SK-N-SH (cell line): ENCODE measurements around the gene CNTNAP2. TPM values are rescaled to one million over a fixed set of nuclear protein-coding genes. Genes with fewer than 3 reads are reported as not detected.

ENCODE experiments used
- CTCF ChIA-PET: fragments of 300-600, 350-600 bp; formaldehyde crosslinking; extraction: SDS; loops from one replicate; lab custom pipeline; 2021; lab: Yijun Ruan, JAX
- POLR2A ChIA-PET: fragments of 350-600 bp; sonication (Branson Sonifier 250); formaldehyde crosslinking; extraction: SDS; loops from one replicate; lab custom pipeline; 2020; ENCODE audit warnings: antibody characterized with exemption, inconsistent platforms; lab: Yijun Ruan, JAX
- DNase-seq: peaks from one replicate; pipeline ENCODE4 v3.0.0; 2012
- H2AFZ ChIP-seq: fragments of 200-600 bp; sonication (generic); 2 replicates; pipeline ENCODE4 v1.8.1; 2016; ENCODE audit warnings: antibody characterized with exemption, mild to moderate bottlenecking, low read depth
- H3F3A ChIP-seq: fragments of 200-600 bp; sonication (generic); replicated peaks from 2 replicates; pipeline ENCODE3; 2016; ENCODE audit warnings: antibody characterized with exemption, mild to moderate bottlenecking; ENCODE audit not compliant: insufficient read depth
- H3K27ac ChIP-seq, 2 experiments: fragments of 200-500 bp in 1 of 2; fragments of 200-600 bp in 1 of 2; sonication (Bioruptor generic) in 1 of 2; sonication (generic), shearing (Covaris generic) in 1 of 2; 2 replicates each; pipeline versions ENCODE4 v1.5.1 to v1.6.1; 2014 to 2016; ENCODE audit warnings: low read depth in 2 of 2, inconsistent platforms in 1 of 2, low read length in 1 of 2, mild to moderate bottlenecking in 1 of 2, mixed read lengths in 1 of 2
- H3K27me3 ChIP-seq: fragments of 200-600 bp; sonication (generic), shearing (Covaris generic); 2 replicates; pipeline ENCODE4 v1.6.1; 2016; ENCODE audit warnings: mixed run types; ENCODE audit not compliant: insufficient read depth
- H3K36me3 ChIP-seq, 2 experiments: fragments of 200-500 bp in 1 of 2; fragments of 200-600 bp in 1 of 2; sonication (Bioruptor generic) in 1 of 2; sonication (generic) in 1 of 2; replicated peaks in 1 of 2; 2 replicates each; pipeline versions ENCODE3 to v1.5.1; 2014 to 2016; ENCODE audit warnings: low read length in 1 of 2, mild to moderate bottlenecking in 1 of 2; ENCODE audit not compliant: insufficient read depth in 2 of 2, control insufficient read depth in 1 of 2
- H3K4me1 ChIP-seq, 2 experiments: fragments of 200-500 bp in 1 of 2; fragments of 200-600 bp in 1 of 2; sonication (Bioruptor generic) in 1 of 2; sonication (generic), shearing (Covaris generic) in 1 of 2; 2 replicates each; pipeline versions ENCODE4 v1.5.1 to v1.6.1; 2014 to 2016; ENCODE audit warnings: low read depth in 1 of 2, low read length in 1 of 2, mixed run types in 1 of 2; ENCODE audit not compliant: insufficient read depth in 2 of 2, control insufficient read depth in 1 of 2
- H3K4me2 ChIP-seq: fragments of 200-600 bp; sonication (generic), shearing (Covaris generic); 2 replicates; pipeline ENCODE4 v1.6.1; 2017; ENCODE audit warnings: mixed run types
- H3K4me3 ChIP-seq, 2 experiments: fragments of 200-500 bp in 1 of 2; fragments of 200-600 bp in 1 of 2; sonication (Bioruptor generic) in 1 of 2; sonication (generic), shearing (Covaris generic) in 1 of 2; 2 replicates each; pipeline versions ENCODE4 v1.5.1 to v1.8.1; 2014 to 2016; ENCODE audit warnings: low read depth in 2 of 2, inconsistent platforms in 1 of 2, low read length in 1 of 2, mild to moderate bottlenecking in 1 of 2, mixed read lengths in 1 of 2, moderate library complexity in 1 of 2
- H3K79me2 ChIP-seq: fragments of 200-600 bp; sonication (generic); 2 replicates; pipeline ENCODE4 v1.8.1; 2017; ENCODE audit warnings: mild to moderate bottlenecking; ENCODE audit not compliant: insufficient read depth
- H3K9ac ChIP-seq: fragments of 200-600 bp; sonication (generic); 2 replicates; pipeline ENCODE4 v1.6.1; 2017; ENCODE audit warnings: mixed run types
- H3K9me2 ChIP-seq: fragments of 200-600 bp; sonication (generic); 2 replicates; pipeline ENCODE4 v1.6.1; 2017; ENCODE audit warnings: mixed run types
- H3K9me3 ChIP-seq: fragments of 200-600 bp; sonication (generic); 2 replicates; pipeline ENCODE4 v1.6.1; 2017; ENCODE audit warnings: mixed run types, mild to moderate bottlenecking, moderate library complexity
- H4K20me1 ChIP-seq: fragments of 200-600 bp; sonication (generic); 2 replicates; pipeline ENCODE4 v1.6.1; 2017; ENCODE audit warnings: mild to moderate bottlenecking, mixed run types; ENCODE audit not compliant: insufficient read depth
- EP300 ChIP-seq, 2 experiments: IDR thresholded peaks; 2 replicates each; pipeline versions ENCODE4 v1.4.0 to v1.6.1; 2012; ENCODE audit warnings: borderline replicate concordance in 1 of 2, low read depth in 1 of 2, low read length in 1 of 2
- EZH2phosphoT487 ChIP-seq: fragments of 200-600 bp; sonication (generic); IDR thresholded peaks from 2 replicates; pipeline ENCODE4 v1.6.1; 2017; ENCODE audit warnings: low read depth, mixed run types, mild to moderate bottlenecking, antibody characterized with exemption, moderate library complexity, borderline replicate concordance
- FOXJ3 ChIP-seq: sonication (generic); formaldehyde crosslinking; IDR thresholded peaks from 2 replicates; pipeline ENCODE4 v1.5.1; 2020; ENCODE audit warnings: mild to moderate bottlenecking, missing genetic modification reagents
- FOXM1 ChIP-seq: IDR thresholded peaks from 2 replicates; pipeline ENCODE4 v1.4.0; 2012; ENCODE audit warnings: low read depth, mild to moderate bottlenecking
- GATA2 ChIP-seq: sonication (generic); formaldehyde crosslinking; IDR thresholded peaks from 2 replicates; pipeline ENCODE4 v1.5.0; 2020; ENCODE audit warnings: mild to moderate bottlenecking, missing genetic modification reagents
- JUND ChIP-seq: IDR thresholded peaks from 2 replicates; pipeline ENCODE4 v1.4.0; 2012
- MEF2A ChIP-seq: IDR thresholded peaks from 2 replicates; pipeline ENCODE4 v1.4.0; 2012; ENCODE audit warnings: low read depth, borderline replicate concordance
- MXI1 ChIP-seq: IDR thresholded peaks from 2 replicates; pipeline ENCODE4 v1.6.1; 2012; ENCODE audit warnings: mild to moderate bottlenecking, low read depth, low read length, improper control_type of control experiment
- NFIC ChIP-seq: IDR thresholded peaks from 2 replicates; pipeline ENCODE4 v1.4.0; 2012; ENCODE audit warnings: borderline replicate concordance
- PBX3 ChIP-seq: IDR thresholded peaks from 2 replicates; pipeline ENCODE4; 2012
- POLR2AphosphoS5 ChIP-seq: IDR thresholded peaks from 2 replicates; pipeline ENCODE4 v1.6.1; 2012; ENCODE audit warnings: low read depth, low read length
- RAD21 ChIP-seq: IDR thresholded peaks from 2 replicates; pipeline ENCODE4 v1.6.1; 2012; ENCODE audit warnings: mild to moderate bottlenecking, low read length
- RCOR1 ChIP-seq: fragments of 150-350 bp; IDR thresholded peaks from 2 replicates; pipeline ENCODE4 v1.6.1; 2017; ENCODE audit warnings: antibody characterized with exemption, low read length
- TAF1 ChIP-seq: IDR thresholded peaks from 2 replicates; pipeline ENCODE4 v1.6.1; 2012; ENCODE audit warnings: low read depth, mild to moderate bottlenecking, low read length, moderate library complexity, borderline replicate concordance
- TCF12 ChIP-seq: IDR thresholded peaks from 2 replicates; pipeline ENCODE4 v1.4.0; 2012
- USF2 ChIP-seq: fragments of 150-350 bp; IDR thresholded peaks from 2 replicates; pipeline ENCODE4 v1.6.1; 2017; ENCODE audit warnings: antibody characterized with exemption, low read length, low read depth, borderline replicate concordance
- ZBTB33 ChIP-seq: IDR thresholded peaks from 2 replicates; pipeline ENCODE4 v1.4.0; 2012; ENCODE audit warnings: low read depth, borderline replicate concordance
- WGBS: methylation state at CpG from one replicate; pipeline ENCODE4 v1.1.6; 2017; ENCODE audit warnings: low lambda C conversion rate; 5-methylcytosine and 5-hydroxymethylcytosine counted together
- polyA plus RNA-seq, 3 experiments: library from polyadenylated mRNA; depleted of rRNA; stranded (reverse); fragments of >200 nt; gene quantifications; 2 replicates each; pipeline ENCODE4 v1.2.3, GENCODE V29; 2012
- TF ChIP-seq, protein P1 (sequence below): IDR thresholded peaks from 2 replicates; pipeline ENCODE4 v1.4.0; 2012; ENCODE audit warnings: low read depth, borderline replicate concordance
- TF ChIP-seq, protein P2 (sequence below): IDR thresholded peaks from 2 replicates; pipeline ENCODE4 v1.6.1; 2012; ENCODE audit warnings: mild to moderate bottlenecking, low read depth, low read length, moderate library complexity

Gene CNTNAP2
- polyA plus RNA-seq, 1 of the 3 experiments (the other 2 are of a cell fraction), result 3.4 TPM

- H3K27me3 ChIP-seq, result no peaks in the 10 kb centered on the region
- ChIA-PET POLR2A (no interaction called here), CTCF (interaction anchor here (1.0 to 2.4 kb wide), 4 partner anchors 9 to 207 kb away, joined by 3 to 8 read pairs (median 4); no protein-coding TSS in a partner anchor)
- no peaks in the 10 kb centered on the region for H3F3A ChIP-seq
- H3K4me3 ChIP-seq, result no peak overlapping the region
- no peak for DNase-seq
- TF ChIP-seq, protein P1, sequence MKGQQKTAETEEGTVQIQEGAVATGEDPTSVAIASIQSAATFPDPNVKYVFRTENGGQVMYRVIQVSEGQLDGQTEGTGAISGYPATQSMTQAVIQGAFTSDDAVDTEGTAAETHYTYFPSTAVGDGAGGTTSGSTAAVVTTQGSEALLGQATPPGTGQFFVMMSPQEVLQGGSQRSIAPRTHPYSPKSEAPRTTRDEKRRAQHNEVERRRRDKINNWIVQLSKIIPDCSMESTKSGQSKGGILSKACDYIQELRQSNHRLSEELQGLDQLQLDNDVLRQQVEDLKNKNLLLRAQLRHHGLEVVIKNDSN, result no peak
- no peak for TF ChIP-seq FOXM1
- no peak for TF ChIP-seq MXI1
- TF ChIP-seq EZH2phosphoT487, result no peak
- no peak for TF ChIP-seq EP300 (IDR thresholded peaks at IDR 0.05; ENCODE audit: borderline replicate concordance in 1 of 2, low read depth in 1 of 2, low read length in 1 of 2)
- TF ChIP-seq GATA2 (CRISPR knock-in tag), result no peak
- no peak for TF ChIP-seq PBX3
- TF ChIP-seq TAF1, result no peak
- TF ChIP-seq RAD21, result no peak
- TF ChIP-seq ZBTB33, result no peak
- TF ChIP-seq USF2, result no peak
- no peak for TF ChIP-seq JUND
- H3K4me1 ChIP-seq, result no peaks in the 10 kb centered on the region
- no peak overlapping the region for H3K4me2 ChIP-seq
- no peak overlapping the region for H2AFZ ChIP-seq
- no peak overlapping the region for H3K9ac ChIP-seq
- no peaks in the 10 kb centered on the region for H3K36me3 ChIP-seq
- 91% methylated on average over 6 of the region's 6 CpGs for WGBS
- no peak overlapping the region for H3K27ac ChIP-seq
- H4K20me1 ChIP-seq, result no peaks in the 10 kb centered on the region
- H3K9me3 ChIP-seq, result no peaks in the 10 kb centered on the region
- H3K79me2 ChIP-seq, result no peaks in the 10 kb centered on the region
- H3K9me2 ChIP-seq, result no peaks in the 10 kb centered on the region
Measured at GRCh38 chr7:147639037-147639436, 1522.4 kb downstream of the CNTNAP2 start.

- CTCF ChIA-PET, result interaction anchor here (0.6 to 2.4 kb wide), 4 partner anchors 9 to 207 kb away, joined by 3 to 8 read pairs (median 4); no protein-coding TSS in a partner anchor
- TF ChIP-seq NFIC, result no peak
- no peak for TF ChIP-seq TCF12
- no peak for TF ChIP-seq TAF1
- TF ChIP-seq MEF2A, result no peak
- no peak for TF ChIP-seq EZH2phosphoT487
- TF ChIP-seq, protein P2, sequence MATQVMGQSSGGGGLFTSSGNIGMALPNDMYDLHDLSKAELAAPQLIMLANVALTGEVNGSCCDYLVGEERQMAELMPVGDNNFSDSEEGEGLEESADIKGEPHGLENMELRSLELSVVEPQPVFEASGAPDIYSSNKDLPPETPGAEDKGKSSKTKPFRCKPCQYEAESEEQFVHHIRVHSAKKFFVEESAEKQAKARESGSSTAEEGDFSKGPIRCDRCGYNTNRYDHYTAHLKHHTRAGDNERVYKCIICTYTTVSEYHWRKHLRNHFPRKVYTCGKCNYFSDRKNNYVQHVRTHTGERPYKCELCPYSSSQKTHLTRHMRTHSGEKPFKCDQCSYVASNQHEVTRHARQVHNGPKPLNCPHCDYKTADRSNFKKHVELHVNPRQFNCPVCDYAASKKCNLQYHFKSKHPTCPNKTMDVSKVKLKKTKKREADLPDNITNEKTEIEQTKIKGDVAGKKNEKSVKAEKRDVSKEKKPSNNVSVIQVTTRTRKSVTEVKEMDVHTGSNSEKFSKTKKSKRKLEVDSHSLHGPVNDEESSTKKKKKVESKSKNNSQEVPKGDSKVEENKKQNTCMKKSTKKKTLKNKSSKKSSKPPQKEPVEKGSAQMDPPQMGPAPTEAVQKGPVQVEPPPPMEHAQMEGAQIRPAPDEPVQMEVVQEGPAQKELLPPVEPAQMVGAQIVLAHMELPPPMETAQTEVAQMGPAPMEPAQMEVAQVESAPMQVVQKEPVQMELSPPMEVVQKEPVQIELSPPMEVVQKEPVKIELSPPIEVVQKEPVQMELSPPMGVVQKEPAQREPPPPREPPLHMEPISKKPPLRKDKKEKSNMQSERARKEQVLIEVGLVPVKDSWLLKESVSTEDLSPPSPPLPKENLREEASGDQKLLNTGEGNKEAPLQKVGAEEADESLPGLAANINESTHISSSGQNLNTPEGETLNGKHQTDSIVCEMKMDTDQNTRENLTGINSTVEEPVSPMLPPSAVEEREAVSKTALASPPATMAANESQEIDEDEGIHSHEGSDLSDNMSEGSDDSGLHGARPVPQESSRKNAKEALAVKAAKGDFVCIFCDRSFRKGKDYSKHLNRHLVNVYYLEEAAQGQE, result no peak
- TF ChIP-seq RCOR1, result no peak
- no peak for TF ChIP-seq FOXJ3 (CRISPR knock-in tag)
- no peak for TF ChIP-seq POLR2AphosphoS5
Measured at GRCh38 chr7:147639751-147640150, 1523.2 kb downstream of the CNTNAP2 start.

More at GRCh38 chr7:147639751-147640150, 1523.2 kb downstream of the CNTNAP2 start:
- Histone ChIP-seq H3K27ac (no peak overlapping the region), H3K9me2 (no peaks in the 10 kb centered on the region), H4K20me1 (no peaks in the 10 kb centered on the region), H3F3A (no peaks in the 10 kb centered on the region), H3K9me3 (no peaks in the 10 kb centered on the region), H3K9ac (no peak overlapping the region), H2AFZ (no peak overlapping the region), H3K4me2 (no peak overlapping the region), H3K36me3 (no peaks in the 10 kb centered on the region), H3K4me1 (no peaks in the 10 kb centered on the region), H3K4me3 (no peak overlapping the region), H3K79me2 (no peaks in the 10 kb centered on the region), H3K27me3 (no peaks in the 10 kb centered on the region)
- no peak for DNase-seq
- WGBS, result 55% methylated on average over 3 of the region's 3 CpGs
- POLR2A ChIA-PET, result no interaction called here
